ENCODE measurements around the gene LRRC4B.
A peak's percentile ranks its signal among the peaks of the same experiment; 100 is the strongest.
"Not testable (repeated sequence)": the region's sequence is repeated elsewhere in the genome, so short reads cannot be mapped to it uniquely, and the experiment has no call there.

Gene LRRC4B, protein sequence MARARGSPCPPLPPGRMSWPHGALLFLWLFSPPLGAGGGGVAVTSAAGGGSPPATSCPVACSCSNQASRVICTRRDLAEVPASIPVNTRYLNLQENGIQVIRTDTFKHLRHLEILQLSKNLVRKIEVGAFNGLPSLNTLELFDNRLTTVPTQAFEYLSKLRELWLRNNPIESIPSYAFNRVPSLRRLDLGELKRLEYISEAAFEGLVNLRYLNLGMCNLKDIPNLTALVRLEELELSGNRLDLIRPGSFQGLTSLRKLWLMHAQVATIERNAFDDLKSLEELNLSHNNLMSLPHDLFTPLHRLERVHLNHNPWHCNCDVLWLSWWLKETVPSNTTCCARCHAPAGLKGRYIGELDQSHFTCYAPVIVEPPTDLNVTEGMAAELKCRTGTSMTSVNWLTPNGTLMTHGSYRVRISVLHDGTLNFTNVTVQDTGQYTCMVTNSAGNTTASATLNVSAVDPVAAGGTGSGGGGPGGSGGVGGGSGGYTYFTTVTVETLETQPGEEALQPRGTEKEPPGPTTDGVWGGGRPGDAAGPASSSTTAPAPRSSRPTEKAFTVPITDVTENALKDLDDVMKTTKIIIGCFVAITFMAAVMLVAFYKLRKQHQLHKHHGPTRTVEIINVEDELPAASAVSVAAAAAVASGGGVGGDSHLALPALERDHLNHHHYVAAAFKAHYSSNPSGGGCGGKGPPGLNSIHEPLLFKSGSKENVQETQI

DNA sequence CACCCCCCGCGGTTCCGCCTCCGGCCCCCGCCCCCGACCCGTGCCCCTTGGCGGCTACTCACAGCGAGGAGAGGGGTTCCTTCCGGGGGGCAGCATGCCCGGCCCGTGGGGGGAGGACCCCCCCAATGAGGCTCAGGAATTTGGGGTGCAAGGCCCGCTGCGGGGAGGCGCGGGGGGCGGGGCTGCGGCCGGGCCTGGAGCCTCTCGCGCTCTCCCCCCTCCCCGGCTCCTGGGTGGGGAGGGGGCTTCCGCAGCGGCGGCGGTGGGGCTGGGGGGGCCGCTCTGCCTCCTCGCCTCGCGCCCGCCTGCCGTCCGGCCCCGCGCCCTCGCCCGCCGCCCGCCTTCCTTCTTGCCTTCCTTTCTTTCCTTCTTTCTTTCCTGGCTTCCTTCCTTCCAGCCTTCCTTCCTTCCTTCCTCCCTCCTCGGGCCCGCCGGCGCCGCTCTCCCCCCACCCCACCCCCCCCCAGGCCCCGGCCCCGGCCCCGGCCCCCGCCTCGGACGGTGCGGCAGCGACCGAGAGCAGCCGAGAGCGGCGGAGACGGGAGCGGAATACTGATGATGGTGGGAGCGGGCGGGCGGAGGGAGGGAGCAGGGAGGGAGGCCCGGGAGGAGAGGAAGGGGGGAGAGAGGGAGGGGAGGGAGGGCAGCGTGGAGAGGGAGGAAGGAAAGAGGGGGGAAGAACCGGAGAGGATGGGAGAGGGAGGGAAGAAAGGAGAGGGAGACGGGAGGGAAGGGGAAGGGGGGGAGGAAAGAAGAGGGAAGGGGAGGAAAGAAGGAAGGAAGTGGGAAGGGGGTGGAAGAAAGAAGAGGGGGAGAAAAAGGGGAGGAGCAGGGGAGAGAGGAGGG is at the start of gene LRRC4B:
Gene LRRC4B (minus strand): TSS at position 554 of the 846 bp plus-strand sequence. CDS start 19,597 bp downstream, outside the sequence.
- DNase-seq: no peak

DNA sequence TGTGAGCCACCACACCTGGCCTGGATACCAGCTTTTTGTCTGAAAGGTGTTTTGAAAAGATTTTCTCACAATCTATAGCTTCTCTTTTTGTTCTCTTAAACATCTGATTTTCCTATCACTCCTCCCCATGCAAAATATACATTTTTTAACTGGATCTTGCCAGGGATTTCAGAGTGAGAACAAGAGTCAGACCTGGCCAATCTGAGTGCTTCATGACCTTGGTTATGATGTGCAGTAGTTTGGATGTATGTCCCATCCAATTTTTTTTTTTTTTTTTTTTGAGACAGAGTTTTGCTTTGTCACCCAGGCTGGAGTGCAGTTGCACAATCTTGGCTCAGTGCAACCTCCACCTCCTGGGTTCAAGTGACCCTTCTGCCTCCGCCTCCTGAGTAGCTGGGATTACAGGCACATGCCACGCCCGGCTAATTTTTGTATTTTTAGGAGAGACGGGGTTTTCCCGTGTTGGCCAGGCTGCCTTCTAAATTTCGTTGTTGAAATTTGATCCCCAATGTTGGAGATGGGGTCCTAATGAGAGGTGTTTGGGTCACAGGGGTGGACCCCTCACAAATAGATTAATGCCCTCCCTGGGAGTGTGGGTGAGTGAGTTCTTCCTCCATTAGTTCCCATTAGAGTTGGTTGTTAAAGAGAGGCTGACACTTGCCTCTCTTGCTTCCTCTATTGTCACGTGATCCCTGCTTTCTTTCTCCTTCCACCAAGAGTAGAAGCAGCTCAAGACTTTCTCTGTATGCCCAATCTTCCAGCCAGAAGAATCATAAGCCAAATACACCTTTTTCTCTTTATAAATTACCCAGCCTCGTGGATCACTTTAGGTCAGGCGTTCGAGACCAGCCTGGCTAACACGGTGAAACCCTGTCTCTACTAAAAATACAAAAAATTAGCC is 44.5 kb upstream of the LRRC4B start:
- not testable (repeated sequence) for DNase-seq

DNA sequence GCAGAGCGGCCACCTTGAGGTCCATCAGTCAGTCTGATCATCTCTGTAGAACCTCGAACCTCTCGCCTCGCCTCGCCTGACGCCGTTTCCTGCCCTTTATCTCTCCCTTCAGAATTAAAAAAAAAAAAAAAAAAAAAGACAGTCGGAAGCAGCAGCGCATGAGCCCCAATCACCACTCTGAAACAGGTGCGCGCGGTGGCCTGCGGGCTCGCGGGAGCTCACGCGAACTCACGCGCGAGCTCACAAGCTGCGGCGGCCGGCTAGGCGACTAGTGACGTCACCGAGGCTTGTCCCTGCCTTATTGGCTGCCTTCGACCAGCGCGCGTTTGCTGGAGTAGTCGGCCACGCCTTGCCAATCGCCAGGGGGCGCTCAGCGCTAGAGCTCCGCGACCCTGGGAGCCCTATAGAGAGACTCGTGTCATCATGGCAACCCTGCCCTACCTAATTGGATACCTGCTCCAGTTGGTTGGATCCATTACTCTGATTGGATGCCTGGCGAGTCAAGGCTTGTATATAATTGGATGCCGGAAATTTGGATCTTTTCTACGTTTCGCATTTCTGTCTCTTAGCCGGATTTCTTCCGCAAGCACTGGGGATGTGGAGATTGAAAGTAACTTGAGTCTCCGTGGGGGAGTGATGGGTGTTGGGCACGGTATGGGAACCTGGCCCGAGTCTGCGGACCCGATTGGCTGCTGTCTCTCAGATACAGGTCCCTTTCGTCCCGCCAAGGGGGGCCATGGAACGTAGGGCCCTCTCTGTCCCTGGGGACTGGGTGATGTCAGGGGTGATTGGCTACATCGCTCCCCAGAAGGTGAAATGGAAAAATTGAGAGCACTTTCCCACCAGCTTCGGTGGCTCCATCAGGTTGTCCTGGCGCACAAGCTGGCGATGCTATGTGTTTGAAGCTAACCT is 39.9 kb upstream of the LRRC4B start:
- no peak for DNase-seq

DNA sequence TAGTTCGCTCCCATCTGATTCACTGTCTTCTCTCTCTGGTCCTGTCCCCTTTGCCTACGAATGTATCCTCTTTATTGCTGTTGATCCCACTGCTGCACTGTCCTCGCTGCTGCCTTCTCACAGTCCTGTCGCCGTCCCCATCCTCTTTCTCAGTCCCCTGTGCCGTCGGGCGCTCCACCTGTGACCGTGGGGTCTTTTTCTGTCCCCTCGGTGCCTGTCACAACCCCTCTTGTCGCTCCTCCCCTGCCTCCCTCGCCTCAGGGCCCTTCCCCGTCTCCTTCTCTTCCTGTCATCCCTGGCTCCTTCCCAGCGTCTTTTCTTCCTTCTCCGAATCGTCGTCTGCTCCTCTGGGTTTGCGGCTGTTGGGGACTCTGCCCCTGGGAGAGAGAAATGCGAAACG is 39.2 kb upstream of the LRRC4B start:
- no peak for DNase-seq

DNA sequence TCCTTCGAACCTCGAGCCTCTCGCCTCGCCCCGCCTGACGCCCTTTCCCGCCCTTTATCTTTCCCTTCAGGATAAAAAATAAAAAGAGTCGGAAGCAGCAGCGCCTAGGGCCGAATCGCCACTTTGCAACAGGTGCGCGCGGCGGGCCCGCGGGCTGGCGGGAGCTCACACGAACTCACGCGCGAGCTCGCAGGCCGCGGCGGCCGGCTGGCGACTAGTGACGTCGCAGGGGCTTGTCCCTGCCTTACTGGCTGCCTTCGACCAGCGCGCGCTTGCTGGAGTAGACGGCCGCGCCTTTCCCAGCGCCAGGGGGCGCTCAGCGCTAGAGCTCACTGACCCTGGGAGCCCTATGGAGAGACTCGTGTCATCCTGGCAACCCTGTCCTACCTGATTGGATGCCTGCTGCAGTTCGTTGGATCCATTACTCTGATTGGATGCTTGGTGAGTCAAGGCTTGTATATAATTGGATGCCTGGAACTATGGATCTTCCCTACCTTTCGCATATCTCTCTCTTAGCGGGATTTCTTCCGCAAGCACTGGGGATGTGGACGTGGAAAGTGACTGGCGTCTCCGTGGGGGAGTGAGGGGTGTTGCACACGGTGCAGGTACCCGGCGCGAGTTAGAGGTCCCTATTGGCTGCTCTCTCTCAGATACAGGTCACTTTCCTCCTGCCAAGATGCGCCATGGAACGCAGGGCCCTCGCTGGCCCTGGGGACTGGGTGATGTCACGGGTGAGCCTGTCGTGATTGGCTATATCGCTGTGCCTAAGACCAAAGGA is 38.0 kb upstream of the LRRC4B start:
- DNase-seq: not testable (repeated sequence)

DNA sequence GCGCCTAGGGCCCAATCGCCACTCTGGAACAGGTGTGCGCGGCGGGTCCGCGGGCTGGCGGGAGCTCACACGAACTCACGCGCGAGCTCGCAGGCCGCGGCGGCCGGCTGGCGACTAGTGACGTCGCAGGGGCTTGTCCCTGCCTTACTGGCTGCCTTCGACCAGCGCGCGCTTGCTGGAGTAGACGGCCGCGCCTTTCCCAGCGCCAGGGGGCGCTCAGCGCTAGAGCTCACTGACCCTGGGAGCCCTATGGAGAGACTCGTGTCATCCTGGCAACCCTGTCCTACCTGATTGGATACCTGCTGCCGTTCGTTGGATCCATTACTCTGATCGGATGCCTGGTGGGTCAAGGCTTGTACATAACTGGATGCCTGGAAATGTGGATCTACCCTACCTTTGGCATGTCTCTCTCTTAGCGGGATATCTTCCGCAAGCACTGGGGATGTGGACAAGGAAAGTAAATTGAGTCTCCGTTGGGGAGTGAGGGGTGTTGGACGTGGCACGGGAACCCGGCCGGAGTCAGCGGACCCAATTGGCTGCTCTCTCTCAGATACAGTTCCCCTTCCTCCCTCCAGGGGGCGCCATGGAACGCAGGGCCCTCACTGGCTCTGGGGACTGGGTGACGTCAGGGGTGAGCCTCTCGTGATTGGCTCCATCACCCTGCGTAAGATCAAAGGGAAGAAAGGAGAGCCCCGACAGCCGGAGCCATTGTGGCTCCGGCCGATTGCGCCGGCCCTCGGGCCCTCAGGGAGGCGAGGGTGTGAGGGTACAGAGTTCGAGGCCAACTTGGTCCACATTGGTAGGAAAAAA is 36.2 kb upstream of the LRRC4B start:
- DNase-seq: peak; percentile 17

DNA sequence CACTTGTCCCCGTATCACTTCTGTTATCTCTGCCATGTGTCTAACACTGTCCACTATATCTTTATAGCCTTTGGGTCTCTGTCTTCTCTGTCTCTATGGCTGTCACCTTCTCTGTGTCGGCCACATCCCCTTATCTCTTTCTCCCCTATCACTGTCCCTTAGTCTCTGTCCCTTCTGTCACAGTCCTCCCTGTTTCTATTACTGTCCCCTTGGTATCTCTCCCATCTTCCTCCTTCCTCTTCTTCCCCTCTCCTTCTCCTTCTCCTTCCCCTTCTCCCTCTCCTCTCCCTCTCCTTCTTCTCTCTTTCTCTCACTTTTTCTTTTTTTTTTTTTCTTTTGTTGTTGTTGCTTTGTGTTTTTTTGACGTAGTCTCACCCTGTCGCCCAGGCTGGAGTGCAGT is 34.7 kb upstream of the LRRC4B start:
- no peak for DNase-seq

DNA sequence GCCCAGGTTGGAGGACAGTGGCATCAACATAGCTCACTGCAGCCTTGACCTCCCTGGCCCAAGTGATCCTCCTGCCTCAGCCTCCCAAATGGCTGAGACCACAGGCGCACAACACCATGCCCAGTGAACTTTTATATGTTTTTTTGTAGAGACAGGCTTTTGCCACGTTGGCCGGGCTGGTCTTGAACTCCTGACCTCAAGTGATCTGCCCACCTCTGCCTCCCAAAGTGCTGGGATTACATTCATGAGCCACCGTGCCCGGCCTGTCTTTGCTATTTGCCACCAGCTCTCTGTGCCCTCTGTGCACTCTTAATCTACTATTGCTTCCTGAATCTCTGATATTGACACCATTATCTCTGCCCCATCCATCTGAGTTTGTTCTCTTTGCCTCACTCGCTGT is 34.3 kb upstream of the LRRC4B start:
- DNase-seq: no peak

DNA sequence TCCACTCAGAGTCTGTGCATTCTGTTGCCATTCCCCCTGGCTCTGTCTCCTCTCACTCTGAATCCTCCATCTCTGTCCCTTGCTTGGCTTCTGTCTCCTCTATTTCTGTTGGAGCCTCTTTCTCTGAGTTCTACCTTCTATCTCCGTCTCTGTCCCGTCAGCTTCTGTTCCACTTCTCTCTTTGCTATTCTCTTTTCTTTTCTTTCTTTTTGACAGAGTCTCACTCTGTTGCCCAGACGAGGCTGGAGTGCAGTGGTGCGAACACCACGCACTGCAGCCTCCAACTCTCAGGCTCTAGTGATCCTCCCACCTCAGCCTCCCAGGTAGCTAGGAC is 33.8 kb upstream of the LRRC4B start:
- DNase-seq: no peak

DNA sequence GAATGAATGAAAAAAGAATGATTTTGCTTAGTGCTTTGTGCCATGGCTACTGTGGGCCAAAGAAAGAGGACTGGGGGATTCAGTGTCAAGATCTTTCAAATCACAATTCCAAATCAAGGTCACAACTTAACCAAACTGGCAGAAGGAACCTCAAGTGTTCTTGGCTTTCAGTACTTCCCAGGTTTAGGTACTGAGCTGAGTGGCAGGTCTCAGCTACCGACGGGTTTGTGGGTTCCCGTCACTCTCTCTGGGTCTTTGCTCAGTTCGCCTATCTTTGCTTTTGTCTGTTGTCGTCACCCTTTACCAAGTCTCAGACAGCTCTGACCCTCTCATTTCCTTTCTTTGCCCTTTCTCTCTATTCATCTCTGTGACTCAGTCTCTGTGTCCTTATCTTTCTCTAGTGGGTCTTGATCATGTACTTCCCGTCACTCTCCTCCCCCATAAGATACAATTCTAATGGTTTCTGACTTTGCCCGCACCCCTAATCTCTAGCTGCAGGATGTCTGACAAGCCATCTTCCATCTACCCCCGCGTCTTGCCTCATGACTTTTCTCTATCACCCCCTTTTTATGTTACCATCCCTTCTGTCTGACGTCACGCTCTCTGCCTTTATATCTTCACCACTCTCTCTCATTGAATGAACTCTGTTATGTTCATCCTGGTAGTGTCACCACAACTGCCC is 33.3 kb upstream of the LRRC4B start:
- DNase-seq: peak; percentile 15

DNA sequence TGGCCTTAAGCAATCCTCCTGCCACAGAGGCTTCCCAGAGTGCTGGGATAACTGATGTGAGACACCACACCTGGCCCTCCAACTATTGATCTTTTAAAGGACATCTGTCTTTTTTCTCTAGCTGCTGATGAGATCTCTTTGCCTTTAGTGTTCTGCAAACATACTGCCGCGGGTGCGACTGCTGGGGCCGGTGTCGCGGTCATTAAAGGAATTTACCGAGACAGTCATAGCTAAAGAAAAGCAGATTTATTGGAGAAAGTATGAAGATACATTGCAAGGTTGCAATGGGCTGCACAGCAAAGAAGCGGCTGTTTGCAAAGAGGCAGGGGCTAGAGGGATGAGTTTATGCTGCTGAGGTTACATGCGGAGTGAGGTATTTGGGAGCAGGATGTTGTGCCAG is 31.2 kb upstream of the LRRC4B start:
- DNase-seq: no peak

DNA sequence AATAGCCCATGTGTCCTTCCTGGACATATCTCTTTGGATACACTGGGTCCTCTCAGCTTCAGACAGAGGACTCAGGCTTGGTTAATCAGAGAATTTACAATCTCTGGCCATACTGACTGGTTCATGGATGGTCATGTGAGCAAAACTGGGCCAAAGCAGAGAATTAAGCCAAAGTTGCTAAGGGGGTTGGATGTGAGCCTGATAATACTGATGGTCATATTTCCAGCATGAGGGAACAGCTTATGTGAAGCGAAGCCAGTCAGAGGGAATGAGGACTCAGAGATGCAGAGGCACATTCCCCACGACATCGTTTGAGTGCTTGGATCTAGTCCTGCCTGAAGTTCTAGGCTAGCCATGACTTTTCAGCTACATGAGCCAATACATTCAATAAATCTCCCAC is 22.0 kb upstream of the LRRC4B start:
- no peak for DNase-seq

DNA sequence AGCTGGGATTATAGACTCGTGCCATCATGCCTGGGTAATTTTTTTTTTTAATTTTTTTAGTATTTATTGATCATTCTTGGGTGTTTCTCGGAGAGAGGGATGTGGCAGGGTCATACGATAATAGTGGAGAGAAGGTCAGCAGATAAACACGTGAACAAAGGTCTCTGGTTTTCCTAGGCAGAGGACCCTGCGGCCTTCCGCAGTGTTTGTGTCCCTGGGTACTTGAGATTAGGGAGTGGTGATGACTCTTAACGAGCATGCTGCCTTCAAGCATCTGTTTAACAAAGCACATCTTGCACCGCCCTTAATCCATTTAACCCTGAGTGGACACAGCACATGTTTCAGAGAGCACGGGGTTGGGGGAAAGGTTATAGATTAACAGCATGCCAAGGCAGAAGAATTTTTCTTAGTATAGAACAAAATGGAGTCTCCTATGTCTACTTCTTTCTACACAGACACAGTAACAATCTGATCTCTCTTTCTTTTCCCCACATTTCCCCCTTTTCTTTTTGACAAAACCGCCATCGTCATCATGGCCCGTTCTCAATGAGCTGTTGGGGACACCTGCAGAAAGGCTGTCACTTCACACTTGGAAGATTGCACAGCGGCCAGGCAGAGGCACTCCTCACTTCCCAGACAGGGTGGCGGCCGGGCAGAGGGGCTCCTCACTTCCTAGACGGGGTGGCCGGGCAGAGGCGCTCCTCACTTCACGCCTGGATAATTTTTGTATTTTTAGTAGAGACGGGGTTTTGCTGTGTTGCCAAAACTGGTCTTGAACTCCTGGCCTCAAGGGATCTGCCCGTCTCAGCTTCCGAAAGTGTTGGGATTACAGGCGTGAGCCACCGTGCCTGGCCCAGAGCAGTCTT is 13.8 kb upstream of the LRRC4B start:
- not testable (repeated sequence) for DNase-seq

DNA sequence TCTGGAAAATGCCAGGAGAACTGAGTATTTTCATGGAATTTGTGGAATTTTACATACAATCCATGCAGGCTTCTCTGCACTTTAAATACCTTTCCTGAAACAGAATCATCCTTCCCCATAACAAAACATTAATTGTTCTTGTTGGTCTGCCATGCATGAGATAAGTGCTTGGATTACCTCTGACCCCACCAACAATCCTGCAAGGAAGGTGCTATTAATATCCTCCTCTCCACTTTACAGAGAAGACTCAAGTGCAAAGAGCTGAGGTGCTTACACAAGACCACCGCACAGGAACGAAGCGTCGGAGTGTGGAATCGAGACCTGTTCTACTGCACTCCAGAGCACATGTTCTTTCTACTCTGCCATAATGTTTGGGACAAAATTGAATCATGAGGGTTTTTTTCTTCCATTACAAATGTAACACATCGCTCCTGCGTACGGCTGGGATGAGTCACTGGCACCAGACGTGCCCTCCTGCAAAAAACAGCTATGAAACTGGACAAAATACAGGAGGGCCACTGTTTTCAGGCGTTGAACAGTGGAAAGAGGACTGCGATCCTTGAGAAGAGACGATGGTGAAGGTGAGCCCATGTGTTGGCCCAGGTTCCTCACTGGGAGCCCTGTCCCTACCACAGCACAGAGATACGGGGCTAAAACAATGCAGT is 12.9 kb upstream of the LRRC4B start:
- no peak for DNase-seq

DNA sequence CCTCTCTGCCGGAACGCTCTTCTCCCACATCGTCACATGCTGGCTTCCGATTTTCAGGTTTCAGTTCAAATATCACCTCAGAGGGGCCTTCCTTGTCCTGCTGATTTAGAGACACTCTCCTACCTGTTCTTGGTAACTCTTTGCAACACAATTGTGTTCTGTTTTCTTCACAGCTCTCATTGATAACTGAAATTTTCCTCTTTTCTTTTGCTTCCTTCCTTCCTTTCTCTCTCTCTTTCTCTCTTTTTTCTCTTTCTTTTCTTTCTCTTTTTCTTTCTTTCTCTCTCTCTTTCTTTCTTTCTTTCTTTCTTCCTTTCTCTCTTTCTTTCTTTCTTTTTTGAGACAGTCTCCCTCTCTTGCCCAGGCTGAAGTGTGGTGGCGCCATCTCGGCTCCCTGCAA is 12.0 kb upstream of the LRRC4B start:
- no peak for DNase-seq

DNA sequence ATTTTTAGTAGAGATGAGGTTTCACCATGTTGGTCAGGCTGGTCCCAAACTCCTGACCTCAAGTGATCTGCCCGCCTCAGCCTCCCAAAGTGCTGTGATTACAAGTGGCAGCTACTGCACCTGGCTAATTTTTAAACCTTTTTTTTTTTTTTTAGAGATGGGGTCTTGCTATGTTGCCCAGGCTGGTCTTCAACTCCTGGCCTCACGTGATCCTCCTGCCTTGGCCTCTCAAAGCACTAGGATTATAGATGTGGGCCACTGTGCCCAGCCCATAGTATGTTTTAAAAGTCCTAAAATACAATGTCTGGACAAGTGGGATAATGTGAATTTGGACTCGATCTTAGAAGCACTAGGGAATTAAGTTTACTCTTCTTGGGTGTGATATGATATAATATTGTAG is 8.5 kb upstream of the LRRC4B start:
- not testable (repeated sequence) for DNase-seq

DNA sequence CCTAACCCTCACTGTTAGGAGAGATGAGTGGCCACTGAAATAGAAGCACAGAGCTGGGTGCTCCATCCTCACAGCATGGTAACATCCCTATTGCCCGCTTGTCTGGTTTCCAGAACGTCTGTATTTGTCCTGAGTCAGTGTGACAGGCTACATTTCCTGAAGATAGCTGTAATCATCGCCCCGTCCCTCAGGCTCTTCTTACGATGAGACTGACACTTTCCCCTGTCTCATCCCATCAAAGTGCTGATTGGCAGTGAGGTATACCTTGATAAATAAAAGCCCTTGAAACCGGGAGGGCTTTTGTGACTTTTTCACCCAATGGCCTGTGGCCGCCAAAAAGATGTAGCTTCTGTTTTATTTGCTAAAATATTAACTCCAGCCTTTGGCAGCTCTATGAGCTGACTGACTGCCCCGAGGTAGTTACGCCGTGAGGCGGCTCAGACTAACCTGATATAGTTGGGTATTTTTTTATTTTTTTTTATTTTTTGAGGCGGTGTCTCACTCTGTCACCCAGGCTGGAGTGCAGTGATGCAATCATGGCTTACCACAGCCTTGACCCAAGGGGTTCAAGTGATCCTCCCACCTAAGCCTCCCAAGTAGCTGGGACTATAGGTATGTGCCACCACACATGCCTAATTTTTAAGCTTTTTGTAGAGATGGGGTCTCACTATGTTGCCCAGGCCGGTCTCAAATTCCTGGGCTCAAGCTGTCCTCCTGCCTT is 5.7 kb upstream of the LRRC4B start:
- DNase-seq: no peak
